ENCODE measurements around the gene GRIP2.

Gene GRIP2

GRCh38 chr3:14505803-14506500 lies 34.2 kb downstream of the GRIP2 start:
- no peak for DNase-seq (ENCODE audit: low read depth)

DNA sequence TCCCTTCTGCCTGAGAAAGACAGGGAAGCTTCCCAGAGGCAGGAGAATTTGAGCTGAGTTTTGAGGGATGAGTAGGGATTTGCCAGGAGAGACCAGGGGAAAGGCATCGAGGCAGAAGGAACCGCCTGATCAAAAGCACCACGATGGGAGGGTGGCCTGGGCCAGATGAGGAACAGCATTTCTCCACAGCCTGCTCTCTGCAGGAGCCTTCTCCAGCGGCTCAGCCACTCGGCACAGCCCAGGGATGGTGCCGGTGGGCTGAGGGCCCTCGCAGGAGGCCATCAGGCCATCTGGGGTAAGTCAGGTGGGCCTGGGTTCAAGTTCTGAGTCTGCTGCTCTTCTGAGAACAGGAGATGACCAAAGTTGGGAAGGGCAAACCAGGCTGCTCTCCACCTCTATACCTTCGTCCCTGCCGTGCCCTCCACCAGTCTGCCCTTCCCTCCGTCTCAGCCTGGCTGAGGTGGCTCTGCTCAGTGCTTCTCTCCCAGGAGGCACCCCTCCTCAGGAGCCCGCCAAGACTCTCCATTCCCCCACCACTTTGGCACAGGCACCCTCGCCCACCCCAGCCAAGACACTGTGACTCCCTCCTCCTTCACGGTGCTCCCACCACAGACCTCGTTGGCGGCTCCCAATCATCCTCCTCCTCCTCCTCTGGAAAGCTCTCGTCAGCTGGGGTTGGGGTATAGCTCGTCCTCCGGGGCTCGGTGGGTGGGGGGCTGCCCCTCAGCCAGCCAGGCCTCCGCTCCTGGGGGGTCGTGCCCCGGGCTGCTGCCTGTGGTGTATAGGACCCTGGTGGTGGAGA lies 34.9 kb downstream of the GRIP2 start:
- no peak for DNase-seq (ENCODE audit: low read depth)

GRCh38 chr3:14503706-14504065 lies 36.5 kb downstream of the GRIP2 start:
- DNase-seq (ENCODE audit: low read depth): no peak

- DNase-seq (ENCODE audit: low read depth): no peak
Observed at GRCh38 chr3:14503033-14503705, 37.0 kb downstream of the GRIP2 start.

DNA sequence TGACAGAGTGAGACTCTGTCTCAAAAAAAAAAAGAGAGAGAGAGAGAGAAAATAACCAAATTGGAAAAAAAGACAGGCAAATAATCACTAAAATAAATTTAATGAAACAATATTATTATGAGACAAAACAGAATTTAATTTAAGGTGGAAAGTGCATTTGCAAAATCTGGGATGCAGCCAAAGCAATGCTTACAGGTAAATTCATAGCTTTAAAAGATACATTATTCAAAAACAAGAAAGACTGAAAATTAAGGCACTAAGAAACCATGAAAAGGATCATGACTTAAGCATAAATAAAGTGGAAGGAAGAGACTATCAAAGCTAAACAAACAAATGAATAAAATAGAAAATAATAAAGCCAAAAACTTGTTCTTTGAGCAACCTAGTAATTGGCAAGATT lies 37.7 kb downstream of the GRIP2 start:
- DNase-seq (ENCODE audit: low read depth): no peak

- DNase-seq (ENCODE audit: low read depth): no peak
Observed at GRCh38 chr3:14497321-14497720, 42.8 kb downstream of the GRIP2 start.

GRCh38 chr3:14496351-14496750 lies 43.8 kb downstream of the GRIP2 start:
- no peak for DNase-seq (ENCODE audit: low read depth)

DNA sequence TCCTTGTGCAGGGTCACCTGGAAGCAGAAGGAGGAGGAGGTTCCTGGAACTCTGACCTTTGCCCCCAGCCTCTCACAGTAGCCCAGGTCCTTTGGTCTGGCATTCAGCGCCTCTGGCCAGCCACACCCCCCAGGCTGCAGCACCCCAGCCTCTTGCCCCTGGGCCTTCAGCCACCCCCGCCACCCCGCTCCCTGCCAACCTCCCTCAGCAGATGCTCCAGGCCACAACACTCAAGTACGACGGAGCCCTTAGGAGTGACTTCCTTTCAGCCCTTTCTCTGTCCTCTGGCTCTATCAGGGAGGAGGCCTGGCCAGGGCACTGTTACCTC lies 45.2 kb downstream of the GRIP2 start:
- DNase-seq (ENCODE audit: low read depth): no peak

DNA sequence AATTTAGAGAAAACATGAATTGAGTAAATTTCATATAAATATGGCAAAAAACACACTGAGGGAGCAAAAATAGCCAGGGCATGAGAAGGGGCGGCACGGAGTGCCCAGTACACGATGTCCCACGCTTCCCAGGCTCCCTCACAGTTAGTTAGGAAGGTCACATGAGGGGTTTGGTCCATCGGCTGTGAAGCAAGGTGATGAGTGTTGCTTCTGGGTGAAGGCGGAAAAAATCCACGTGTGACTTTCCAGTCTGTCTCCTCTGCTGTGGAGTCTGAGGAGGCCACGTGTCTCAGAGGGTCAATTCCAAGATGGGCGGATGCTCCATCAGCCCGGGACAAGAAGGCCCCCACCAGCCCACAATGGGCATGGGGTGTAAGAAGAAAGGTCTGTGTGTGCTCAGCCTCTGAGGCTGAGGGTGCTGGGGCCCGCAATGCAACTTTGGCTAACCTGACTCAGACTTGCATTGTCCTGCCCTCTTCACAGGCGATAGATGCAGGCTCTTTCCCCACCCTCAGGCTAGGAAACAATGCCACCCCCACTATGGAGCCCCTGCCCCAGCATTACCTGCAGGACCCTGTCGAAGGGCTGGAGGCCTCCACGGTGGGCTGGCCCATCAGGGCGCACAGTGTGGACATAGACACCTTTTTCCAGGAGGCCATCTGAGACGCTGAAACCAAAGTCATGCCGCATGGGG lies 45.7 kb downstream of the GRIP2 start:
- no peak for DNase-seq (ENCODE audit: low read depth)

DNA sequence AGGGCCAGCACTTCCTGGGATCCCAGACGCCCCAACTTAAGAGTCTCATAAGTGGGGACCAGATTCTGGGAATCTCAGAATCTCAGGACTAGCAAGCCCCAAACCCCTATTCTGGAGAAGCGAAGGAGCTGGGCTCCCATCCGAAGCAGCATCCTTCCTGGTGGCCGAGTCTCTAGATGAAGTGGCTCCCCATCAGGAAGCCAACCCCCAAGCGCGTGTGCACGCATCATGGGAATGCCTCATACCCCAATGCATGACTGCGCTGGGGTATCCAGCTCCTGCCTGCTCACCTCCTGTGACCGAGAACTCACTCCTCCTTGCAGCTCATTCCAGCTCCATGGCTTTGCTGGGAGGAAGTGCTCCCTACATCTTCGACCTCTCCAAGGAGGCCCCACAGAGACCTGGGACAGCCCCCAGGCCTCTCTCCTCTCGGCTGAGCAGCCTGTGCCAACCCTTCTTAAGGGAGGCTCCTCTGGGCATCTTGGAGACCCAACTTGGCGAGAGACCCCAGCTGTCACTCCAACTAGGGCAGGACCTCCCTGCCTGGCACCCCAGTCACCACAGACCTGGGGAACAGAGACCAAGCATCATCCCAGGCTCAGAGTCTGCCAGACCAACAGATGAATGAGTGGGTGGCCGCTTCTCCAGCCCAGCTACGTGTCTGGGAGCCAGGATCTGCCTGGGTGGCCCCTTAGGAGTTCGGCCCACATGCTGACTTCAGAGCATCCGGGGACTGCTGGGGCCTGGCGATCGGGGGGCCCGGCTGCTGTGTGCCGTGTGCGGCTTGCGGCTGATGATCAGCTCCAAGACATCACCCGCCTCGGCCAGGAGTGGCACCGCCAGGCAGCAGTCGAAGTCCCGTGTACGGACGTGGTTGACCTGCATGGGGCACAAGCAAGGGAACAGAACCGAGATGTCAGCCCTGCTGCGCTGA lies 46.9 kb downstream of the GRIP2 start:
- DNase-seq (ENCODE audit: low read depth): no peak

- no peak for DNase-seq (ENCODE audit: low read depth)
Observed at GRCh38 chr3:14491396-14492190, 48.5 kb downstream of the GRIP2 start.

DNA sequence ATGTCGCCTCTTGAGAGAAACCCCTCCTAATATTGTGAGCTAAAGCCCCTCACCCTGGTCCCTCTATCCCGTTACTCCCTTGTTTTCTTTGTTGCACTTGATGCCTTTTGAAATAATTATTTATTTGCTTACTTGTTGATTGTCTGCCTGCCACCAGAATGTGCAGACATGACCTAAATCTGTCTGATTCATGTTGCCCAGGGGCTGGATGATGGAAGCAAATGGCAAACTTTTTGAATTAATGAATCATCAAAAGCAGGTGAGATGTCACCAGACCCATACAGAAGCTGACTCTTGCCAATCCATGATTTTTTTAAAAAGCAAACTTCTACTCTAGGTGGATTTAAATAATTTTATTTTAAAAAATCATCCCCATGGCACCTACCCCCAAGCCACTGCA lies 49.3 kb downstream of the GRIP2 start:
- DNase-seq (ENCODE audit: low read depth): no peak

DNA sequence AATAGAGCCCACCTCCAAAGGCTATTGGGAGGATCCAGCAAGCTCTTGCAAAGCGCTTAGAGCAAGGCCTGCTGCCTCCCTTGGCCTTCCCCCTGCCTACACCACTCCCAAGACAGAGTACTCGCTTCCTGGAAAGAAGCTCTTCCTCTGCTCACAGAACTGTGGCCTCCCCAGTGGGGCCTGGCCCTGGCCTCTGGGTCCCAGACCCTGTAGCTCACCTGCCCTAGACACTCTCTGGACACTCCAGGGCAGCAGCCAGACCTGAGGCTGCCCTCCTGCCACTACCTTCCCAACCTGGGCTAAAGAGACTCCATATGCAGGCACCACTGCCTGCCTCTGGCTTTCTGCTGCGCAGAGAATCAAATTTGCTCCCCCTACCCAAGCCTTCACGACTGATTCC lies 49.9 kb downstream of the GRIP2 start:
- DNase-seq (ENCODE audit: low read depth): no peak

GRCh38 chr3:14489641-14490040 lies 50.5 kb downstream of the GRIP2 start:
- no peak for DNase-seq (ENCODE audit: low read depth)

DNA sequence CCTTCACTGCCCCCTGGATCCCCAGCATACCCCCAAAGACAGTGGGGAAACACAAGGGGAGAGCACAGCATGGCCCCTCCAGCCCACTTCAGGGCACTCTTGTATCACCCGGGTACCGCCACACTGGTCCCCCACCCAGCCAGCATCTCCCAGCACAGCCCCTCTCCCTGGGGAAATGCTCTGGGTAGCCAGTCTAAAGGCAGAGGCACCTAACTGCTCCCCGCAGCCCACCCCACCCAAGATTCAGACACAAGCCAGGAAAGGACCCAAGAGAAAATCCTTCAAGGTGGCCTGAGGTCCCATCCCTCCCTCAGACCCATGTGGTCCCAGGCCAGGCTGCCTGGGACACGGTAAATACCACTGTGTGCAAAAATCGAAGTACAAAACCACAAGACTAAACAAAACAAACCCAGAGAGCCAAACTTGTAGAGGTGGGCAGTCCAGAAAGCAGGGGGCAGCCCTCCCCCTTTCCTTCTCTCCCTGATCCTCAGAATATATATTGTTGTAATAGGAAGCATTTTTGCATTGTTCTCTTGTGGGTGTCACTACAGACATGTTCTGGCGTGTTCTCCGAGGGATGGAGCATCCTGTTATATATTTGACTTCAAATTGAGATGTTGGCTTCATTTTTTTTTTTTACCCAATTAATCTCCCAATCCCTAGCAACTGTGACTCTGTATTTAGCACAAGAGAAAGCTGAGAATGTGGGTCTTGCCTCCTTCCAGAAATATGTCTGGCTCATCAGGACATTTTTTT lies 51.7 kb downstream of the GRIP2 start:
- DNase-seq (ENCODE audit: low read depth): no peak

GRCh38 chr3:14487821-14488220 lies 52.3 kb downstream of the GRIP2 start:
- DNase-seq (ENCODE audit: low read depth): no peak

GRCh38 chr3:14487086-14487485 lies 53.1 kb downstream of the GRIP2 start:
- no peak for DNase-seq (ENCODE audit: low read depth)

- DNase-seq (ENCODE audit: low read depth): no peak
Observed at GRCh38 chr3:14486460-14486859, 53.7 kb downstream of the GRIP2 start.

DNA sequence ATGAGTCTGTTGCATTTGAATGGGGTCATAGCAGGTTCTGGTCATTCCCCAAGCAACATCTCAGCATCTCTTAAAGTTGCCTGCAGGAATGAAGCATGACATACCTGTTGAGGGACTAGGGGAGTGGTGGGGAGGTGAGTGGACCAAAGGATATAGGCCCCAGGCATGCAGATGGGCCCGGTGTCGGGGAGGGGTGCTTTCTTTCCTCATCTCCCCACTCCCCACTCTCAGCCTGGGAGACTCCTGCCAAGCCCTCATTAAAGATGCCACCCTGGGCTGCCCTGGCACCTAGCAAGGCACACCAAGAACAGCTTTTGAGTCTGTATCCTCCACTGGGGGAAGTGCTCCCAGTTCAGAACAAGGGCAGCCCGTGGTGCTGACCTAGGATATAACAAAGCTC lies 54.2 kb downstream of the GRIP2 start:
- DNase-seq (ENCODE audit: low read depth): no peak

GRCh38 chr3:14484741-14485140 lies 55.4 kb downstream of the GRIP2 start:
- no peak for DNase-seq (ENCODE audit: low read depth)
